ENCODE results near the gene MCAM. TPM values are rescaled to one million over a fixed set of nuclear protein-coding genes. Genes with fewer than 3 reads are reported as not detected.

The MCAM gene
- total and polyA plus RNA-seq, 2 of the 8 experiments (the other 6 are each of a cell fraction or from before 2014, with no cell fraction given) = 22.4 to 32.2 TPM

GRCh38 chr11:119359365-119360214 lies 42.7 kb upstream of the MCAM start (continued):
- TF ChIP-seq, protein P1, sequence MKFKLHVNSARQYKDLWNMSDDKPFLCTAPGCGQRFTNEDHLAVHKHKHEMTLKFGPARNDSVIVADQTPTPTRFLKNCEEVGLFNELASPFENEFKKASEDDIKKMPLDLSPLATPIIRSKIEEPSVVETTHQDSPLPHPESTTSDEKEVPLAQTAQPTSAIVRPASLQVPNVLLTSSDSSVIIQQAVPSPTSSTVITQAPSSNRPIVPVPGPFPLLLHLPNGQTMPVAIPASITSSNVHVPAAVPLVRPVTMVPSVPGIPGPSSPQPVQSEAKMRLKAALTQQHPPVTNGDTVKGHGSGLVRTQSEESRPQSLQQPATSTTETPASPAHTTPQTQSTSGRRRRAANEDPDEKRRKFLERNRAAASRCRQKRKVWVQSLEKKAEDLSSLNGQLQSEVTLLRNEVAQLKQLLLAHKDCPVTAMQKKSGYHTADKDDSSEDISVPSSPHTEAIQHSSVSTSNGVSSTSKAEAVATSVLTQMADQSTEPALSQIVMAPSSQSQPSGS (IDR thresholded peaks at IDR 0.05; ENCODE audit: low read length) = no peak
- TF ChIP-seq GTF2F1 (IDR thresholded peaks at IDR 0.05; ENCODE audit: borderline replicate concordance, low read depth, low read length) (no peak), CHD1 (IDR thresholded peaks at IDR 0.05; ENCODE audit: low read depth, low read length) (no peak), MAX (IDR thresholded peaks at IDR 0.05) (no peak)
